GM12878 (cell line): ENCODE measurements around the gene FBN3. TPM values are rescaled to one million over a fixed set of nuclear protein-coding genes. Genes with fewer than 3 reads are reported as not detected.

ENCODE experiments used
- ATAC-seq: fragments of 200-7000 bp; cut with Tn5 transposase; 3 replicates; pipeline ENCODE4 v1.9.1; 2020; ENCODE audit warnings: mild to moderate bottlenecking, moderate library complexity
- BruUV-seq: library from RNA; stranded (reverse); fragments of 400-500 nt; replicated peaks from 2 replicates; lab custom pipeline; 2021; lab: Mats Ljungman, UMichigan
- CTCF ChIA-PET: fragments of 300-600 bp; sonication (Branson Sonifier 250); formaldehyde crosslinking; extraction: SDS; loops from one replicate; lab custom pipeline; 2021; ENCODE audit warnings: inconsistent platforms; lab: Yijun Ruan, JAX
- POLR2A ChIA-PET: fragments of 350-600 bp; formaldehyde crosslinking; extraction: SDS; loops from one replicate; lab custom pipeline; 2021; ENCODE audit warnings: inconsistent platforms; lab: Charles Lee
- RAD21 ChIA-PET: fragments of 300-600 bp; sonication (Branson Sonifier 250); formaldehyde crosslinking; loops from one replicate; lab custom pipeline; 2023; ENCODE audit warnings: antibody characterized with exemption; ENCODE audit not compliant: unreplicated experiment; lab: Charles Lee
- SMC1A ChIA-PET: fragments of 300-600 bp; sonication (Branson Sonifier 250); formaldehyde crosslinking; loops from one replicate; lab custom pipeline; 2023; ENCODE audit not compliant: unreplicated experiment, uncharacterized antibody; lab: Charles Lee
- DNase-seq: peaks from one replicate; pipeline ENCODE4 v3.0.0-alpha.2; 2011; ENCODE audit warnings: low read depth, low spot score
- FAIRE-seq: peaks from 3 replicates; lab custom pipeline; 2011; peaks lifted over from hg19 to GRCh38; lab: Jason Lieb, UNC
- H2AFZ ChIP-seq: 2 replicates; pipeline ENCODE4 v1.6.0; 2011; ENCODE audit warnings: low read depth, low read length, control low read depth; ENCODE audit not compliant: control insufficient read depth
- H3K27ac ChIP-seq: 2 replicates; pipeline ENCODE4 v1.5.1; 2011; ENCODE audit warnings: control low read depth; ENCODE audit not compliant: control insufficient read depth, insufficient read depth
- H3K27me3 ChIP-seq, 2 experiments: replicated peaks in 1 of 2; 2 replicates each; pipeline versions ENCODE4 v1.6.0 to v1.6.1; 2011; ENCODE audit warnings: low read length in 1 of 2; ENCODE audit not compliant: control insufficient read depth in 2 of 2, insufficient read depth in 2 of 2
- H3K36me3 ChIP-seq, 2 experiments: 2 replicates each; pipeline ENCODE4 v1.5.1; 2011; ENCODE audit warnings: low read length in 1 of 2; ENCODE audit not compliant: control insufficient read depth in 2 of 2, insufficient read depth in 2 of 2
- H3K4me1 ChIP-seq: 2 replicates; pipeline ENCODE4 v1.6.1; 2011; ENCODE audit warnings: mild to moderate bottlenecking, low read length, moderate library complexity, mixed read lengths; ENCODE audit not compliant: control insufficient read depth, insufficient read depth
- H3K4me2 ChIP-seq: 2 replicates; pipeline ENCODE4 v1.6.0; 2011; ENCODE audit warnings: control low read depth; ENCODE audit not compliant: control insufficient read depth, insufficient read depth
- H3K4me3 ChIP-seq: fragments of 200-600 bp; sonication (generic); 2 replicates; pipeline ENCODE4 v1.5.1; 2016
- H3K79me2 ChIP-seq: 2 replicates; pipeline ENCODE4 v1.6.0; 2011; ENCODE audit warnings: low read length; ENCODE audit not compliant: control insufficient read depth, insufficient read depth
- H3K9ac ChIP-seq: 2 replicates; pipeline ENCODE4 v1.8.0; 2011; ENCODE audit warnings: low read length, control low read depth, mixed read lengths; ENCODE audit not compliant: control insufficient read depth, insufficient read depth
- H3K9me3 ChIP-seq: replicated peaks from 3 replicates; pipeline ENCODE4 v1.5.1; 2011; ENCODE audit warnings: mild to moderate bottlenecking, low read length; ENCODE audit not compliant: control insufficient read depth, insufficient read depth
- H4K20me1 ChIP-seq: 2 replicates; pipeline ENCODE4 v1.6.0; 2011; ENCODE audit not compliant: control insufficient read depth, insufficient read depth
- CHD4 ChIP-seq: fragments of 200-600 bp; sonication (generic); IDR thresholded peaks from 2 replicates; pipeline ENCODE4 v1.6.1; 2016; ENCODE audit warnings: mild to moderate bottlenecking
- EZH2 ChIP-seq: IDR thresholded peaks from 2 replicates; pipeline ENCODE4 v1.6.1; 2012; ENCODE audit warnings: low read depth, mild to moderate bottlenecking, control low read depth, inconsistent platforms, low read length, borderline replicate concordance; ENCODE audit not compliant: control insufficient read depth
- KDM1A ChIP-seq: fragments of 200-600 bp; sonication (generic); IDR thresholded peaks from 2 replicates; pipeline ENCODE4 v1.6.1; 2016; ENCODE audit warnings: borderline replicate concordance
- LARP7 ChIP-seq: fragments of 450-650 bp; IDR thresholded peaks from 2 replicates; pipeline ENCODE4 v1.6.1; 2017; ENCODE audit warnings: mild to moderate bottlenecking
- MTA3 ChIP-seq: IDR thresholded peaks from 2 replicates; pipeline ENCODE4 v1.6.1; 2012; ENCODE audit warnings: low read length, inconsistent platforms, borderline replicate concordance
- PAX5 ChIP-seq: IDR thresholded peaks from 2 replicates; pipeline ENCODE4 v1.6.1; 2011; ENCODE audit warnings: low read depth, low read length, borderline replicate concordance
- PBX3 ChIP-seq: IDR thresholded peaks from 2 replicates; pipeline ENCODE4 v1.6.1; 2011; ENCODE audit warnings: mild to moderate bottlenecking, low read depth, low read length, moderate library complexity; ENCODE audit not compliant: insufficient replicate concordance
- SMARCA5 ChIP-seq: fragments of 450-650 bp; IDR thresholded peaks from 2 replicates; pipeline ENCODE4 v1.6.1; 2017; ENCODE audit warnings: mild to moderate bottlenecking
- SUZ12 ChIP-seq: fragments of 200-600 bp; sonication (generic); IDR thresholded peaks from one replicate; pipeline ENCODE4 v1.6.1; 2018; ENCODE audit warnings: antibody characterized with exemption, mild to moderate bottlenecking; ENCODE audit not compliant: unreplicated experiment
- TARDBP ChIP-seq: IDR thresholded peaks from 2 replicates; pipeline ENCODE4 v1.6.1; 2016; ENCODE audit warnings: borderline replicate concordance
- ZZZ3 ChIP-seq: IDR thresholded peaks from 2 replicates; pipeline ENCODE4 v1.6.1; 2011; ENCODE audit warnings: low read depth; ENCODE audit not compliant: control insufficient read depth, insufficient read length
- WGBS: methylation state at CpG from one replicate; pipeline ENCODE4 v1.1.6; 2016; ENCODE audit warnings: low lambda C conversion rate; ENCODE audit not compliant: insufficient replicate concordance, insufficient coverage; ENCODE audit errors: missing lambda C conversion rate; 5-methylcytosine and 5-hydroxymethylcytosine counted together
- in situ Hi-C: fragments of 300-500 bp; cut with MboI; formaldehyde crosslinking; loops from 9 replicates; pipeline ENCODE4 v1.14.3; 2018; ENCODE audit warnings: mixed read lengths
- intact Hi-C: fragments of 100-400 bp; cut with micrococcal nuclease; formaldehyde crosslinking; loops from one replicate; pipeline ENCODE4 v1.14.2; 2022; ENCODE audit not compliant: unreplicated experiment
- polyA plus RNA-seq, 11 experiments: library from polyadenylated mRNA; depleted of rRNA in 4 of 11; unstranded in 6 of 11; stranded (reverse) in 5 of 11; fragments of >200 nt; fragmentation: Nextera tagmentation in 4 of 11; fragmentation: Illumina TruSeq in 1 of 11; extraction: Ambion mirVana in 4 of 11; extraction: Trizol in 1 of 11; gene quantifications; 1 replicate in 1 of 11; 2 replicates in 10 of 11; pipeline versions ENCODE4 v1.2.1 to v1.2.3, GENCODE V29; 2011 to 2016; ENCODE audit warnings: inconsistent platforms in 2 of 11, missing spikeins in 2 of 11, low read depth in 1 of 11
- total RNA-seq, 4 experiments: library from RNA; depleted of rRNA in 3 of 4; stranded (reverse); fragments of >200 nt in 3 of 4; fragmentation: Illumina TruSeq in 1 of 4; extraction: Trizol in 1 of 4; gene quantifications; 2 replicates each; pipeline versions ENCODE4 v1.2.1 to v1.2.3, GENCODE V29; 2013 to 2021
- TF ChIP-seq, protein P1 (sequence below): fragments of 450-650 bp; IDR thresholded peaks from 2 replicates; pipeline ENCODE4 v1.6.1; 2017; ENCODE audit warnings: antibody characterized with exemption, mild to moderate bottlenecking, moderate library complexity
- TF ChIP-seq, protein P2 (sequence below): fragments of 450-650 bp; IDR thresholded peaks from 2 replicates; pipeline ENCODE4 v1.6.1; 2016; ENCODE audit warnings: mild to moderate bottlenecking, moderate library complexity, borderline replicate concordance
- TF ChIP-seq, protein P3 (sequence below): IDR thresholded peaks from 2 replicates; pipeline ENCODE4 v1.6.1; 2012; ENCODE audit warnings: low read length, inconsistent platforms

FBN3 gene
- total and polyA plus RNA-seq, 10 of the 15 experiments (the other 5 are each of a cell fraction or from before 2014, with no cell fraction given): 0.05 TPM; not detected in 9

- intact Hi-C loops (no loop called here), in situ Hi-C loops (no loop called here)
- Histone ChIP-seq H3K4me2 (no peak overlapping the region), H3K4me3 (no peak overlapping the region), H3K36me3 (no peaks in the 10 kb centered on the region), H3K9ac (no peak overlapping the region), H2AFZ (no peak overlapping the region), H3K27me3 (no peaks in the 10 kb centered on the region), H3K79me2 (no peaks in the 10 kb centered on the region), H3K9me3 (no peaks in the 10 kb centered on the region), H3K4me1 (no peaks in the 10 kb centered on the region), H3K27ac (no peak overlapping the region), H4K20me1 (no peaks in the 10 kb centered on the region)
- ATAC-seq (no peak), FAIRE-seq (no peak), DNase-seq (no peak)
- SMC1A ChIA-PET: interaction anchor here (1.0 kb wide), 1 partner anchor 9 kb away, joined by 3 read pairs; no protein-coding TSS in a partner anchor
- no TSS peak for BruUV-seq
- WGBS: 41% methylated on average over 4 of the region's 6 CpGs
- RAD21 ChIA-PET: no interaction called here
- POLR2A ChIA-PET: no interaction called here
- CTCF ChIA-PET: no interaction called here
- TF ChIP-seq EZH2 (no peak), KDM1A (no peak), ZZZ3 (no peak), SUZ12 (no peak), SMARCA5 (no peak), TARDBP (no peak), MTA3 (no peak), PBX3 (no peak), PAX5 (no peak), CHD4 (no peak), LARP7 (no peak)
- TF ChIP-seq, protein P1, sequence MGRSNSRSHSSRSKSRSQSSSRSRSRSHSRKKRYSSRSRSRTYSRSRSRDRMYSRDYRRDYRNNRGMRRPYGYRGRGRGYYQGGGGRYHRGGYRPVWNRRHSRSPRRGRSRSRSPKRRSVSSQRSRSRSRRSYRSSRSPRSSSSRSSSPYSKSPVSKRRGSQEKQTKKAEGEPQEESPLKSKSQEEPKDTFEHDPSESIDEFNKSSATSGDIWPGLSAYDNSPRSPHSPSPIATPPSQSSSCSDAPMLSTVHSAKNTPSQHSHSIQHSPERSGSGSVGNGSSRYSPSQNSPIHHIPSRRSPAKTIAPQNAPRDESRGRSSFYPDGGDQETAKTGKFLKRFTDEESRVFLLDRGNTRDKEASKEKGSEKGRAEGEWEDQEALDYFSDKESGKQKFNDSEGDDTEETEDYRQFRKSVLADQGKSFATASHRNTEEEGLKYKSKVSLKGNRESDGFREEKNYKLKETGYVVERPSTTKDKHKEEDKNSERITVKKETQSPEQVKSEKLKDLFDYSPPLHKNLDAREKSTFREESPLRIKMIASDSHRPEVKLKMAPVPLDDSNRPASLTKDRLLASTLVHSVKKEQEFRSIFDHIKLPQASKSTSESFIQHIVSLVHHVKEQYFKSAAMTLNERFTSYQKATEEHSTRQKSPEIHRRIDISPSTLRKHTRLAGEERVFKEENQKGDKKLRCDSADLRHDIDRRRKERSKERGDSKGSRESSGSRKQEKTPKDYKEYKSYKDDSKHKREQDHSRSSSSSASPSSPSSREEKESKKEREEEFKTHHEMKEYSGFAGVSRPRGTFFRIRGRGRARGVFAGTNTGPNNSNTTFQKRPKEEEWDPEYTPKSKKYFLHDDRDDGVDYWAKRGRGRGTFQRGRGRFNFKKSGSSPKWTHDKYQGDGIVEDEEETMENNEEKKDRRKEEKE: no peak
- TF ChIP-seq, protein P2, sequence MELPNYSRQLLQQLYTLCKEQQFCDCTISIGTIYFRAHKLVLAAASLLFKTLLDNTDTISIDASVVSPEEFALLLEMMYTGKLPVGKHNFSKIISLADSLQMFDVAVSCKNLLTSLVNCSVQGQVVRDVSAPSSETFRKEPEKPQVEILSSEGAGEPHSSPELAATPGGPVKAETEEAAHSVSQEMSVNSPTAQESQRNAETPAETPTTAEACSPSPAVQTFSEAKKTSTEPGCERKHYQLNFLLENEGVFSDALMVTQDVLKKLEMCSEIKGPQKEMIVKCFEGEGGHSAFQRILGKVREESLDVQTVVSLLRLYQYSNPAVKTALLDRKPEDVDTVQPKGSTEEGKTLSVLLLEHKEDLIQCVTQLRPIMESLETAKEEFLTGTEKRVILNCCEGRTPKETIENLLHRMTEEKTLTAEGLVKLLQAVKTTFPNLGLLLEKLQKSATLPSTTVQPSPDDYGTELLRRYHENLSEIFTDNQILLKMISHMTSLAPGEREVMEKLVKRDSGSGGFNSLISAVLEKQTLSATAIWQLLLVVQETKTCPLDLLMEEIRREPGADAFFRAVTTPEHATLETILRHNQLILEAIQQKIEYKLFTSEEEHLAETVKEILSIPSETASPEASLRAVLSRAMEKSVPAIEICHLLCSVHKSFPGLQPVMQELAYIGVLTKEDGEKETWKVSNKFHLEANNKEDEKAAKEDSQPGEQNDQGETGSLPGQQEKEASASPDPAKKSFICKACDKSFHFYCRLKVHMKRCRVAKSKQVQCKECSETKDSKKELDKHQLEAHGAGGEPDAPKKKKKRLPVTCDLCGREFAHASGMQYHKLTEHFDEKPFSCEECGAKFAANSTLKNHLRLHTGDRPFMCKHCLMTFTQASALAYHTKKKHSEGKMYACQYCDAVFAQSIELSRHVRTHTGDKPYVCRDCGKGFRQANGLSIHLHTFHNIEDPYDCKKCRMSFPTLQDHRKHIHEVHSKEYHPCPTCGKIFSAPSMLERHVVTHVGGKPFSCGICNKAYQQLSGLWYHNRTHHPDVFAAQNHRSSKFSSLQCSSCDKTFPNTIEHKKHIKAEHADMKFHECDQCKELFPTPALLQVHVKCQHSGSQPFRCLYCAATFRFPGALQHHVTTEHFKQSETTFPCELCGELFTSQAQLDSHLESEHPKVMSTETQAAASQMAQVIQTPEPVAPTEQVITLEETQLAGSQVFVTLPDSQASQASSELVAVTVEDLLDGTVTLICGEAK: no peak
- TF ChIP-seq, protein P3, sequence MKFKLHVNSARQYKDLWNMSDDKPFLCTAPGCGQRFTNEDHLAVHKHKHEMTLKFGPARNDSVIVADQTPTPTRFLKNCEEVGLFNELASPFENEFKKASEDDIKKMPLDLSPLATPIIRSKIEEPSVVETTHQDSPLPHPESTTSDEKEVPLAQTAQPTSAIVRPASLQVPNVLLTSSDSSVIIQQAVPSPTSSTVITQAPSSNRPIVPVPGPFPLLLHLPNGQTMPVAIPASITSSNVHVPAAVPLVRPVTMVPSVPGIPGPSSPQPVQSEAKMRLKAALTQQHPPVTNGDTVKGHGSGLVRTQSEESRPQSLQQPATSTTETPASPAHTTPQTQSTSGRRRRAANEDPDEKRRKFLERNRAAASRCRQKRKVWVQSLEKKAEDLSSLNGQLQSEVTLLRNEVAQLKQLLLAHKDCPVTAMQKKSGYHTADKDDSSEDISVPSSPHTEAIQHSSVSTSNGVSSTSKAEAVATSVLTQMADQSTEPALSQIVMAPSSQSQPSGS: no peak
These were observed 18.6 kb upstream of the FBN3 start for GRCh38 chr19:8167985-8168384.
